ENCODE data around the gene SHC3. TPM values are rescaled to one million over a fixed set of nuclear protein-coding genes. Genes with fewer than 3 reads are reported as not detected.

Gene SHC3
- total and polyA plus RNA-seq, 2 experiments from 2014 or later = 1.3 to 2.9 TPM

GRCh38 chr9:88988796-88989641 is 189.6 kb downstream of the SHC3 start (continued):
- no peak for TF ChIP-seq EZH2phosphoT487 (IDR thresholded peaks at IDR 0.05; ENCODE audit: unreplicated experiment)
- no peak for TF ChIP-seq JUNB (IDR thresholded peaks at IDR 0.05; ENCODE audit: unreplicated experiment)
- TF ChIP-seq CREB1 (CRISPR knock-in tag; IDR thresholded peaks at IDR 0.05; ENCODE audit: low read depth) = no peak
- no peak for TF ChIP-seq NANOG (IDR thresholded peaks at IDR 0.05; ENCODE audit: borderline replicate concordance)
- TF ChIP-seq CTCF (conservative IDR thresholded peaks at IDR 0.05; ENCODE audit: low read depth in 2 of 2) = no peak
- no peak for TF ChIP-seq ZNF114 (CRISPR knock-in tag; IDR thresholded peaks at IDR 0.05)
- no peak for TF ChIP-seq STAT1 (IDR thresholded peaks at IDR 0.05; ENCODE audit: unreplicated experiment)
- TF ChIP-seq EZH2 (IDR thresholded peaks at IDR 0.05; ENCODE audit: low read depth, unreplicated experiment) = no peak
- no peak for TF ChIP-seq REST (IDR thresholded peaks at IDR 0.05; ENCODE audit: unreplicated experiment)

- peaks cover 31% of the 10 kb centered on the region for H3K4me1 Mint-ChIP-seq
- H3K27ac Mint-ChIP-seq = no peak overlapping the region
- Histone ChIP-seq H3K36me3 (ENCODE audit: insufficient read depth) (no peaks in the 10 kb centered on the region), H3F3A (replicated peaks; ENCODE audit: low read depth) (0 out of 2 replicates have a peak, but pooled peaks cover 7% of the 10 kb centered on the region), H3K79me2 (replicated peaks; ENCODE audit: insufficient read depth) (peaks cover 7% of the 10 kb centered on the region; the same call in 1 of the 2 replicates), H3K27me3 (ENCODE audit: insufficient read depth) (peaks cover 12% of the 10 kb centered on the region), H3K4me2 (no peak overlapping the region), H3K9me2 (ENCODE audit: insufficient read depth) (no peaks in the 10 kb centered on the region), H3K4me1 (ENCODE audit: insufficient read depth) (peaks cover 25% of the 10 kb centered on the region), H4K20me1 (replicated peaks; ENCODE audit: insufficient read depth) (no peaks in the 10 kb centered on the region), H3K27ac (ENCODE audit: low read depth) (no peak overlapping the region), H2AFZ (no peak overlapping the region), H3K4me3 (no peak overlapping the region)
- H3K36me3 Mint-ChIP-seq (ENCODE audit: low read depth) = no peaks in the 10 kb centered on the region
- H3K9me3 Mint-ChIP-seq = 0 out of 3 replicates have a peak, but pooled peaks cover 4% of the 10 kb centered on the region
- no peak for DNase-seq (ENCODE audit: low spot score)
- H3K27me3 Mint-ChIP-seq (ENCODE audit: insufficient read depth, low read depth, poor library complexity) = peaks cover 12% of the 10 kb centered on the region
- no peak overlapping the region for H3K4me3 Mint-ChIP-seq
- no peak for ATAC-seq
- no peak for TF ChIP-seq ZNF331 (CRISPR knock-in tag; IDR thresholded peaks at IDR 0.05; ENCODE audit: low read depth)
- no peak for TF ChIP-seq ETS1 (IDR thresholded peaks at IDR 0.05)
- no peak for TF ChIP-seq POLR2AphosphoS5 (IDR thresholded peaks at IDR 0.05; ENCODE audit: low read depth)
- no peak for TF ChIP-seq ZNF114 (CRISPR knock-in tag; IDR thresholded peaks at IDR 0.05)
- no peak for TF ChIP-seq REST (IDR thresholded peaks at IDR 0.05; ENCODE audit: unreplicated experiment)
Measured at GRCh38 chr9:88987661-88988060, 191.0 kb downstream of the SHC3 start.

Data from GM23338 (cell line).